GM19099 (cell line): ENCODE measurements around the gene NR1I3.

Experiments used
- POLR2A ChIP-seq: IDR thresholded peaks from 3 replicates; pipeline ENCODE4 v1.6.1; 2011; ENCODE audit warnings: low read depth; ENCODE audit not compliant: insufficient read length; ENCODE audit errors: extremely low read depth

The NR1I3 gene

DNA sequence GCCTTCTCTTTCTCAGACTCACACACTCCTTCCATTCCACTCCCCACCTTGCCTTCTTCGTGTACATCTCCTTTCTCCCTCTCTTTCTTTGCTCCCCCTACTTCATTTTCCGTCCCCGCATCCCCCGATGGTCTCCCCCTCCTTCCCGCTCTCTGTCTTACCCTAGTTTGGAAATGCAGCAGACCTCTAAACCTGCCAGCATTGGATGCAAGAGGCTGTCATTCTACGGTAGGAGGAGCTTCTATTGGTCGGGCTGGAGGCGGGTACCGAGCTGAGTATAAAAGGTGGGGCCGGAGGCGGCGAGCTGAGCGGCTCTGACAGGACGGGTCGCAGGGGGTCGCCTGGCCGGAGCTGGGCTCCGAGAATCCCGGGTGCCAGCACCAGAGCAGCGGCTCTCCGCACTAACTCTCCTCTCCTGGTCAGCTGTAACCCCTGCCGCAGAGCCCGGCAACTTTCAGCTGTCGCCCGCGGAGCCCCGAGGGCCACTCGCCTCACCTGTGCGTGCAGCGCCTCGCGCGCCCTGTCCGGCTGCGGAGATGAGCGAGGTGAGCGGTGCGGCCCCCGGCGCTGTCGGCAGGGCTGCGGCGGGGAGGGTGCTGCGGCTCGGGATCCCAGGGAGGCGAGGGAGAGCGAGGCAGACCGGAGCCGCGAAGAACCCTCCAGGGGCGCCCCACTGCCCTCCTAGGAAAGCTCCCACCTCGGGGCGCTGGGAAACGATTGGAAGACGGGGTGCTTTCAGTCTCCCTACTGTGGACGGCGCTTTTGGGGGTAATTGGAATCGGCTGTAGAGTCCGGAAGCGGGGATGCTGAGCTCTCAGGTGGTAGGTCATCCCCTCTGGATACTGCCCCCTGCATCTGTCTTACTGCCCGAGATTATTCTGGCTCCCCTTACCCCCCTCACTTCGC, 20.7 kb upstream of the NR1I3 start, which contains the start of gene PCP4L1:
Gene PCP4L1 (plus strand): TSS at position 307 of the 906 bp plus-strand sequence. CDS start 230 bp downstream, at position 537.
- TF ChIP-seq POLR2A: peak; percentile 38

DNA sequence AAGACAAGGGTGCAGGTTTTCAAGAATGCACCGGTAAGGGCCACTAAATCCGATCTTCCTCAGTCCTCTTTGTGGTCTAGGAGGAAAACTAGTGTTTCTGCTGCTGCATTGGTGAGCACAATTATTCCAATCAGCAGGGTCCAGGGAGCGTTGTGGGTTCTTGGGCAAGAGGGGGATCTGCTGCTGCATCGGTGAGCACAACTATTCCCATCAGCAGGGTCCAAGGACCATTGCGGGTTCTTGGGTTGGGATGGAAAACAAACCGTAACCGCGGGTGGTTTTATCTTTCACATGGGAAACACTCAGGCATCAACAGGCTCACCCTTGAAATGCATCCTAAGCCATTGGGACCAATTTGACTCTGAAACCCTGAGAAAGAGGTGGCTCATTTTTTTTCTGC, 13.6 kb upstream of the NR1I3 start:
- no peak for TF ChIP-seq POLR2A

DNA sequence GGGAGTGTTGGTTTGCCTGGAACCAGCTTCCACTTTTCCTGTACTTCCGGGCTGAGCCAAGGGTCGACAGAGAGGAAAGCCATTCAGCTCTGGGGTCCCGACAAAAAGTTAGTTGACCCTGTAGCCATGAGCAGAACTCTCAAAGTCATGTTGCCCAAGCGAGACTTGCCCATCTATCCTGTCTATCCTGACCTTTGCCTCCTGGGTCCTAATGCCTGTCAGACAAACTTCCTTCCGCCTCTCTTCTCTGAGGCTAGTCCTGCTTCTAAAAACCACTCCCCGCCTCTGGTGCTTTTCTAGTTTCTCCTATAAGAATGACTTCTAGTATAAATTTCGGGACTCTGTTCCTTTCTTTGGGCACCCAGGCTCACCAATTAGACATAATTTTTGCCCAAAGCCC, 12.8 kb upstream of the NR1I3 start:
- no peak for TF ChIP-seq POLR2A

DNA sequence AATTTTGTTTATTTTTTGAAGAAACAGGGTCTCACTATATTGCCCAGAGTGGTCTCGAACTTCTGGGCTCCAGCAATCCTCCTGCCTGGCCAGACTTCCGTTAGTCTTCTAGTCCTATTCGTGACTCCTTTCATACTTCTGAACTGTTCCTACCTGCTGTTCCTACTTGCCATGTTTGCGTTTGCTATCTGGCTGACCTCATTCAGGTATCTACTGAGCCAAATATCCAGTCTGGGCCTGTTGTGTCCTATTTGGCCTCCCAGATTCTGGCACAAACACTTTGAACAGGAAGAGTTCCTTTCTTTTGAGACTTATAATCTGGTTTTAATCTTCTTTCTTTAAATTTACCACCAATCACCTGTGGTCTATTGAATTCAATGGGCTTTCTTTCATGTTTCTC, 6.9 kb upstream of the NR1I3 start:
- TF ChIP-seq POLR2A: no peak

DNA sequence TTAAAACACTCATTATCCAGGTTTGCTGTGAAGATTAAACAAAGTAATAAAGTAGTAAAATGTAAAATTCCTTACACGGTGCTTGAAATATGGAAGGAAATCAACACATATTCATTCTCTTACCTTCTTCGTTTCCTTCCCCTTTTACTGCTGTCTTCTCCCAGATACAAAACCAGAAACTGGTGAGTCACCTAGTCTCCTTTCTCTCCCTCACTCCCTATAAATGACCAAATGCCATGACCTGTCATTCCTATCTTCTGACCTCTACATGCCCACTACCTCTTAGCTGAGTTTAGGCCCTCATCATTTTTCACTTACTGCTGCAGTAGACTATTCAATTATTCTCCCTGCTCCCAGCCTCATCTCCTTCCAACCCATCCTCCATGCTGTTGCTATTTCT, 4.3 kb upstream of the NR1I3 start:
- TF ChIP-seq POLR2A: no peak

DNA sequence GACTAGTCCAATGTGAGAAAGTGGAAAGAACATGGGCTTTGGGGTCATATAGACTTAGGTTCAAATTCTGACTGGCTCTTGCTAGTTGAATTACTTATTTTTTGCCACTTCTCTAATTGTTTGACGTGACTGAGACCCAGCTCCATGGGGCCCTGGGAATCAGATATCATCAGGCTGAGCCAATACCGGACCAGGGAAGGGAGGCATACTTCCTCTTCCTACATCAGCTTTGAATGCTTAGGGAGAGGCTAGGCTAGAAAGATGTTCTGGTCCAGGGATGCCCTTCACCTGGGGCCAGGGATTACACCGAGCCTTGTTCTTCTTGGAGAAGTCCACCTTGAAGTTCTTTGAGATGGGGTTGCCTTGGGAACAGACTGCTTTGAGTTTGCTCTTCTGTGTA, 3.7 kb upstream of the NR1I3 start:
- TF ChIP-seq POLR2A: no peak

DNA sequence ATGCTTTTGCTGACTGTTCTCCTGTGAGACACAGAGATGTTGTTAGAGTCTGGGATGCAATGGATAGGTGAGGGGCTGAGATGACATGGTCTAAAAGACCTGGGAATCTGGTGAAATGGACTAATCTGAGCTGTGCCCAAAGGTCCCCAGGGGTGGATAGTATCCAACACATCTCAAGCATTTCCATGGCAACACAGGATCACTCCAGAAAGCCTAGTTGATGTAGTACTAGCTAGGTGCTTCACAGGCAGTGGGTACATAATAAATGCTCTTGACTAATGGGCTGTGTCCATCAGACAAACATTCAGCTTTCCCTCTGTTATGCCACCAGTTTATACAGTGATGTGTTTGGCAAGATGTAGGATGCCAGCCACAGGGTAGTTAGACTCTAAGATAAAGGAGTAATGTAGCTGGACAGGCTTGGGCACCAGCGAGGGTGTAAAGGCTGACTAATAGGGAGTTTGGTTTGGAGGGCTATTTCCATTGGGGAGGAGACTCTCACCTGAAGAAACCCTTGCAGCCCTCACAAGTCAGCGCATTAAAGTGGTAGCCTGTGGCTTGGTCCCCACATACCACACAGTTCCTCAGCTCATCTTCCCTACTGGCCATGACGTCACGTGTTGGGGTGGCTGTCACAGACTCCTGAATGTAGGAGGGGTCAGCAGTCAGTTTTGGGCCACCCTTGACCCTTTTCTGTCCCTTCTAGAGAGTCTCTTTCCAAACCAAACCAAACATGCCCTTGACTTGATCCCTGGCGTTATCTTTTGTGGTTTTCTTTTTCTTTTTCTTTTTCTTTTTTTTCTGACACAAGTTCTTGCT, 1.8 kb downstream of the NR1I3 start:
- no peak for TF ChIP-seq POLR2A

DNA sequence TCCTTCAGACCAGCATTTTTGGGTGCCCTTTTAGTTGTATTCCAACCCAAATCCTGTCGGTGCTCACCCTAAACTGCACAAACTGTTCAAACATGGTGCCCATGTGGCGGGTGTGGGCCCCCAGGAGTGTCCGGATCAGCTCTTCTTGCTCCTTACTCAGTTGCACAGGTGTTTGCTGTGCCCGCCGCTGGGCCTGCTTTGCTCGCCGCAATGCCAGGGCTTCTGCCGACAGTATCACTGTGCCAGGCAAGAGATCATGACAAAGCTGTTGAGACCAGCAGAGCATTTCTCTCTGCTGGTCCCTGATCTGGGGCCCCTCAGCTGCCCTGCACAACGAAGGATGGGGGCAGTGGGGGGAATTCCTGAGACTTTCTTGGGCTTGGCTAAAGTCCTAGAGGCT, 4.9 kb downstream of the NR1I3 start:
- TF ChIP-seq POLR2A: no peak

DNA sequence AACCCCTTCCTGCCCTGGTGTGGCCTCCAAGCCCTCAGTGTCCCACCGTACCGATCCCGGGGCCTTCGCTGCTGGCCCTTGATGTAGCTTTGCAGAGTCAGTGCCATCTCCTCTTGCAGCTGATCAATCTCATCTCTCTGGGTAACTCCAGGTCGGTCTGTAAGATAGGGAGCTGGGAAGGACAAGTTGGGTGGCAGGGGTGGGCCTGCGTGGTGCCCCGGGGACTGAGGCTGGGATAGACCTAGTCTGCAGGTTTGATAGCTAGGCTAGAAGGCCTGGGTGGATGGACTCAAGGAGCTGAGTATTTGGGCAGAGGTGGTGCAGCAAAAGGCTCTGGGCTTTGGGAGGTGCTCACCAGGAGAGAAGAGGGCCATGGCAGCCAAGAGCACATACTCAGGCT, 7.2 kb downstream of the NR1I3 start:
- no peak for TF ChIP-seq POLR2A

DNA sequence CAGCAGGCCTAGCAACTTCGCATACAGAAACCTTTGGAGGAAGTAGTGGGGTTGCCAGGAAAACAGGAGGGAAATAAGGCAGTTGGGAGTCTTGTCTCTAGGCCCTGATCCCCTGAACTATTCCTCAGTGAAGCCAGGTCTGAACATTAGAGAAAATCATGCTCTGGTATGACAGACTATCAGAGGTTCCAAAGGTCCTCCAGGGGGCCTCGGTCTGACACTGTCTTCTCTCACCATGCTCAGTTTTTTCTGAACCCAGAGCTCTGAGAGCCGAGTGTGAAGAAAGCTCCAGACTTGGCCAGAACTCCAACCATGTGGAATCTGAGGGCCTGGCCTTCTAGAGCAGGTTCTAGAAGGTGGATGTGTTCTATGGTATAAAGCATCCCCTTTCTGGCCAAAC, 8.1 kb downstream of the NR1I3 start:
- no peak for TF ChIP-seq POLR2A

DNA sequence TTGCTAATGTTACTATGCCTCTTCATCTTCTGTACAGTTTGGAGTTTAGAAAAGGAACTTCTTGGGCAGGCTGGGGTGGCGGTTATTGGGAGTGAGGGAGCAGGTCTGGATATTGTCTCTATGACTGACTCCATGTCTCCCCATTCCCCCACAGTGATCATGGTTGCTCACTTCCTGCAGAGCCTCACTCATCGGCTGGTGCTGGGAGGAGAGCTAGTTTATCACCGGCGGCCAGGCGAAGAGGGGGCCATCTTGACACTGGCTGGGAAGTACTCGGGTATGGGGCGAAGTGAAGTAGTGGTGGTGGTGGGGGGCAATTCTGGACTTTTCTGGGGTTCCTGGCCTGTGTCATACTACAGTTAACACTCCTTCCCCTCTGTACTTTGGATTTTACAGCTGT, 10.0 kb downstream of the NR1I3 start:
- TF ChIP-seq POLR2A: no peak

DNA sequence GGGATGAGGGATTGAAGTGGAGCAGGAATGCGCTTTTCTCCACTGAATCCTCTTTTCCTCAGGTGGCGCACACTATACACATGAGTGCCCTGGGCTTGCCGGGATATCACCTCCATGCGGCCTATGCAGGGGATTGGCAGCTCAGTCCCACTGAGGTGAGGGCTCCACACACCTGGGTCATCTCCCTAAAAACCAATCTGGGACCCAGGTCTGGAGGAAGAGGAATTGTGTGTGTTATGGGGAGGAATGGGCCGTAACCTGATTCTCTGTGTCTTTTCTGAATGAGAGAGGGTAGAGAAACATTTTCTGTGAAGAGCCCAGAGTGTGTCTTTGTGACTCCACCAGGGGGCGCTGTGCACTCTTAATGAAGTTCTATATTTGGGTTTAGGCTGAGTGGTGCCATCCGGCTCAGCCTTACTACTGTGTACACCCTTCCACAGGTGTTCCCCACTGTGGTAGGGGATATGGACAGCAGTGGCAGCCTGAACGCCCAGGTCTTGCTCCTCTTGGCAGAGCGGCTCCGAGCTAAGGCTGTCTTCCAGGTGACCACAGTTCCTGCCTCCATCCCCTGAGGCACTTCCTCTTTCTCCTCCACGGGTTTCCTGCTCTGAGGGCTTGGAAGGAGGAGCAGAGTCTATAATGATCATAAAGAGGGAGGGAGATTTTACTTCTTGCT, 10.7 kb downstream of the NR1I3 start:
- no peak for TF ChIP-seq POLR2A

DNA sequence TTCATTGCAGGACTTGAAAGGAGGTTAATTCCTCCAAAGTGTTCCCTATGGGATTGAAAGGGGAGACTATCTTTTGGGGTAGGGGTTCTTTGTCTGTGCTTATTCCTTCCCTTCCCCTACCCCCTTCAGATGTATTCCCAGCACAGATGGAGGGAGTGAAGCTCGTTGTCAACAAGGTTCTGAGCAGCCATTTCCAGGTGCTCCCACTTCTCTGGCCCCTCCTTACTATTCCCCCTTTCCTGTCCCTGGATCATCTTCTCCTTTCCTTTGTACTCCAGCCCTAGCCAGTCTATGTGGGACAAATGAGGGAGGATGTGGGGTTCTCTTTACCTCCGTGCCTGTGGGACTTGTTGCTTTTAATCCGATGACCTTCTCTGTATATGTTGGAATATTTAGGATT, 11.2 kb downstream of the NR1I3 start:
- no peak for TF ChIP-seq POLR2A

DNA sequence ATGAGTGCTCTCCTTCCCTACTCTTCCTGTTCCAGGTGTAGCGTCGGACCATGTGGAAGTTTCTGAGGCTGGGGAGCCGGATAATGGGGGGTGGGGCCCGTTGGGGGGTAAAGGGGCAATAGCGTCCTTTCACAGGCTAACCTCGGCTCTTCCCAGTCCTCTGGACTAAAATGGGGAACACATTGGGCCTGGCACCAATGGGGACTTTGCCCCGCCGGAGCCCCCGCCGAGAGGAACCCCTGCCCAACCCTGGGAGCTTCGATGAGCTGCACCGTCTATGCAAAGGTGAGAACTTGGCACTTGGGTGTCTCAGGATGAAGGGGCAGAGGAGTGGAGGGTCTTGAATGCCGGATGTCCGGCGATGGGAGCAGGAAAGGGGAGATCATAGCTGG, 11.7 kb downstream of the NR1I3 start:
- TF ChIP-seq POLR2A: no peak
